OCI-LY1 (cell line): Measurements from ENCODE around the gene COPS4.
"Not testable (repeated sequence)": the region's sequence is repeated elsewhere in the genome, so short reads cannot be mapped to it uniquely, and the experiment has no call there.

ENCODE experiments used
- CTCF ChIP-seq: fragments of 200-600 bp; sonication (generic), shearing (Covaris generic); IDR thresholded peaks from 2 replicates; pipeline ENCODE4 v1.5.1; 2017; ENCODE audit warnings: mild to moderate bottlenecking, antibody characterized with exemption, low read length, moderate library complexity, mixed read lengths
- EZH2 ChIP-seq: fragments of 200-600 bp; sonication (generic), shearing (Covaris generic); IDR thresholded peaks from 2 replicates; pipeline ENCODE4 v1.8.0; 2017; ENCODE audit warnings: borderline replicate concordance, mixed run types, mild to moderate bottlenecking, antibody characterized with exemption, low read length, moderate library complexity, mixed read lengths

- not testable (repeated sequence) for TF ChIP-seq CTCF, EZH2
Measured at GRCh38 chr4:83084956-83085355, 50.0 kb downstream of the COPS4 start.
